ENCODE measurements around the gene LRMDA. TPM values are rescaled to one million over a fixed set of nuclear protein-coding genes. Genes with fewer than 3 reads are reported as not detected.
A peak's percentile ranks its signal among the peaks of the same experiment; 100 is the strongest.

LRMDA gene
- total and polyA plus RNA-seq, 2 of the 13 experiments (the other 11 are each of a cell fraction or from before 2014, with no cell fraction given): 13.4 to 22.0 TPM

- TF ChIP-seq, protein P1, sequence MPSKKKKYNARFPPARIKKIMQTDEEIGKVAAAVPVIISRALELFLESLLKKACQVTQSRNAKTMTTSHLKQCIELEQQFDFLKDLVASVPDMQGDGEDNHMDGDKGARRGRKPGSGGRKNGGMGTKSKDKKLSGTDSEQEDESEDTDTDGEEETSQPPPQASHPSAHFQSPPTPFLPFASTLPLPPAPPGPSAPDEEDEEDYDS (CRISPR knock-in tag; IDR thresholded peaks at IDR 0.05): no peak; the same call in 1 of the 2 replicates
- no peak for TF ChIP-seq ZNF350 (CRISPR knock-in tag; IDR thresholded peaks at IDR 0.05; ENCODE audit: borderline replicate concordance, low read depth)
- TF ChIP-seq ZNF431 (CRISPR knock-in tag; IDR thresholded peaks at IDR 0.05; ENCODE audit: borderline replicate concordance, low read depth): no peak
- no peak for TF ChIP-seq NFYB (CRISPR knock-in tag; IDR thresholded peaks at IDR 0.05)
- TF ChIP-seq, protein P2, sequence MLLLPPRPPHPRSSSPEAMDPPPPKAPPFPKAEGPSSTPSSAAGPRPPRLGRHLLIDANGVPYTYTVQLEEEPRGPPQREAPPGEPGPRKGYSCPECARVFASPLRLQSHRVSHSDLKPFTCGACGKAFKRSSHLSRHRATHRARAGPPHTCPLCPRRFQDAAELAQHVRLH (CRISPR knock-in tag; IDR thresholded peaks at IDR 0.05; ENCODE audit: borderline replicate concordance, low read depth): no peak
- TF ChIP-seq CBX5 (CRISPR knock-in tag; IDR thresholded peaks at IDR 0.05; ENCODE audit: borderline replicate concordance): no peak
- no peak for TF ChIP-seq SOX5 (CRISPR knock-in tag; IDR thresholded peaks at IDR 0.05; ENCODE audit: borderline replicate concordance)
- TF ChIP-seq SAP130 (CRISPR knock-in tag; IDR thresholded peaks at IDR 0.05; ENCODE audit: low read depth): no peak; the same call in 1 of the 2 replicates
- TF ChIP-seq ZNF383 (CRISPR knock-in tag; IDR thresholded peaks at IDR 0.05; ENCODE audit: borderline replicate concordance): no peak
- TF ChIP-seq GZF1 (CRISPR knock-in tag; IDR thresholded peaks at IDR 0.05): no peak
- peak; percentile 31; the same call in 1 of the 2 replicates for TF ChIP-seq SAFB2 (CRISPR knock-in tag; IDR thresholded peaks at IDR 0.05; ENCODE audit: borderline replicate concordance, low read depth)
- TF ChIP-seq ZNF773 (CRISPR knock-in tag; IDR thresholded peaks at IDR 0.05; ENCODE audit: borderline replicate concordance): no peak
- no peak for TF ChIP-seq ZFP90 (CRISPR knock-in tag; IDR thresholded peaks at IDR 0.05; ENCODE audit: borderline replicate concordance)
- TF ChIP-seq HDAC2 (CRISPR knock-in tag; IDR thresholded peaks at IDR 0.05): no peak
- TF ChIP-seq ZNF329 (CRISPR knock-in tag; IDR thresholded peaks at IDR 0.05; ENCODE audit: low read depth): 0 out of 2 replicates have a peak, but pooled peaks have one; percentile 54
- TF ChIP-seq ETV6 (CRISPR knock-in tag; conservative IDR thresholded peaks at IDR 0.05): 0 out of 2 replicates have a peak, but pooled peaks have one; percentile 50
- peak; percentile 83 for TF ChIP-seq TCF7 (IDR thresholded peaks at IDR 0.05; ENCODE audit: low read depth)
- no peak; the same call in 1 of the 2 replicates for TF ChIP-seq DMAP1 (CRISPR knock-in tag; IDR thresholded peaks at IDR 0.05)
- TF ChIP-seq SIX1 (CRISPR knock-in tag; IDR thresholded peaks at IDR 0.05; ENCODE audit: borderline replicate concordance): no peak
- TF ChIP-seq SMYD3 (CRISPR knock-in tag; IDR thresholded peaks at IDR 0.05): 0 out of 2 replicates have a peak, but pooled peaks have one; percentile 57
- TF ChIP-seq YY1 (IDR thresholded peaks at IDR 0.05; ENCODE audit: insufficient read depth, insufficient replicate concordance, low read depth, low read length): no peak
- TF ChIP-seq, protein P3, sequence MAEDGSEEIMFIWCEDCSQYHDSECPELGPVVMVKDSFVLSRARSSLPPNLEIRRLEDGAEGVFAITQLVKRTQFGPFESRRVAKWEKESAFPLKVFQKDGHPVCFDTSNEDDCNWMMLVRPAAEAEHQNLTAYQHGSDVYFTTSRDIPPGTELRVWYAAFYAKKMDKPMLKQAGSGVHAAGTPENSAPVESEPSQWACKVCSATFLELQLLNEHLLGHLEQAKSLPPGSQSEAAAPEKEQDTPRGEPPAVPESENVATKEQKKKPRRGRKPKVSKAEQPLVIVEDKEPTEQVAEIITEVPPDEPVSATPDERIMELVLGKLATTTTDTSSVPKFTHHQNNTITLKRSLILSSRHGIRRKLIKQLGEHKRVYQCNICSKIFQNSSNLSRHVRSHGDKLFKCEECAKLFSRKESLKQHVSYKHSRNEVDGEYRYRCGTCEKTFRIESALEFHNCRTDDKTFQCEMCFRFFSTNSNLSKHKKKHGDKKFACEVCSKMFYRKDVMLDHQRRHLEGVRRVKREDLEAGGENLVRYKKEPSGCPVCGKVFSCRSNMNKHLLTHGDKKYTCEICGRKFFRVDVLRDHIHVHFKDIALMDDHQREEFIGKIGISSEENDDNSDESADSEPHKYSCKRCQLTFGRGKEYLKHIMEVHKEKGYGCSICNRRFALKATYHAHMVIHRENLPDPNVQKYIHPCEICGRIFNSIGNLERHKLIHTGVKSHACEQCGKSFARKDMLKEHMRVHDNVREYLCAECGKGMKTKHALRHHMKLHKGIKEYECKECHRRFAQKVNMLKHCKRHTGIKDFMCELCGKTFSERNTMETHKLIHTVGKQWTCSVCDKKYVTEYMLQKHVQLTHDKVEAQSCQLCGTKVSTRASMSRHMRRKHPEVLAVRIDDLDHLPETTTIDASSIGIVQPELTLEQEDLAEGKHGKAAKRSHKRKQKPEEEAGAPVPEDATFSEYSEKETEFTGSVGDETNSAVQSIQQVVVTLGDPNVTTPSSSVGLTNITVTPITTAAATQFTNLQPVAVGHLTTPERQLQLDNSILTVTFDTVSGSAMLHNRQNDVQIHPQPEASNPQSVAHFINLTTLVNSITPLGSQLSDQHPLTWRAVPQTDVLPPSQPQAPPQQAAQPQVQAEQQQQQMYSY (CRISPR knock-in tag; IDR thresholded peaks at IDR 0.05): peak; percentile 48
- no peak for TF ChIP-seq ZNF772 (CRISPR knock-in tag; IDR thresholded peaks at IDR 0.05)
- TF ChIP-seq SPEN (CRISPR knock-in tag; IDR thresholded peaks at IDR 0.05; ENCODE audit: low read depth): no peak
- TF ChIP-seq, protein P4, sequence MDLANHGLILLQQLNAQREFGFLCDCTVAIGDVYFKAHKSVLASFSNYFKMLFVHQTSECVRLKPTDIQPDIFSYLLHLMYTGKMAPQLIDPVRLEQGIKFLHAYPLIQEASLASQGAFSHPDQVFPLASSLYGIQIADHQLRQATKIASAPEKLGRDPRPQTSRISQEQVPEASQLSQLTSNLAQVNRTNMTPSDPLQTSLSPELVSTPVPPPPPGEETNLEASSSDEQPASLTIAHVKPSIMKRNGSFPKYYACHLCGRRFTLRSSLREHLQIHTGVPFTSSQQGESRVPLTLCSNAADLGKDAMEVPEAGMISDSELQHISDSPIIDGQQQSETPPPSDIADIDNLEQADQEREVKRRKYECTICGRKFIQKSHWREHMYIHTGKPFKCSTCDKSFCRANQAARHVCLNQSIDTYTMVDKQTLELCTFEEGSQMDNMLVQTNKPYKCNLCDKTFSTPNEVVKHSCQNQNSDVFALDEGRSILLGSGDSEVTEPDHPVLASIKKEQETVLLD (CRISPR knock-in tag; IDR thresholded peaks at IDR 0.05; ENCODE audit: low read depth): no peak
- no peak for TF ChIP-seq RFXAP (CRISPR knock-in tag; IDR thresholded peaks at IDR 0.05; ENCODE audit: borderline replicate concordance)
Observed at GRCh38 chr10:75402486-75403143, 28.8 kb upstream of the LRMDA start (continued).

Measured in HepG2 (cell line).